Activated CD4-positive, alpha-beta T cell treated with anti-CD3 and anti-CD28 coated beads, Interleukin-2, Interleukin-4, amounts not matched to agents 100 ng/mL and 50 ng/mL, durations not matched to agents 16 hours and 8 hours (primary cell): ENCODE measurements around the gene TBX21.
A peak's percentile ranks its signal among the peaks of the same experiment; 100 is the strongest.

ENCODE experiments used
- DNase-seq: peaks from one replicate; pipeline ENCODE4 v3.0.0-alpha.2; 2020; ENCODE audit warnings: low spot score

Gene TBX21

GRCh38 chr17:47714773-47715396 is 18.2 kb upstream of the TBX21 start:
- DNase-seq = no peak

GRCh38 chr17:47715669-47716325 is 17.2 kb upstream of the TBX21 start:
- no peak for DNase-seq

GRCh38 chr17:47716375-47716774 is 16.7 kb upstream of the TBX21 start:
- peak; percentile 53 for DNase-seq

GRCh38 chr17:47717261-47717697 is 15.8 kb upstream of the TBX21 start:
- peak; percentile 58 for DNase-seq

GRCh38 chr17:47717979-47718621 is 14.9 kb upstream of the TBX21 start:
- no peak for DNase-seq

- DNase-seq = no peak
These were observed 14.2 kb upstream of the TBX21 start for GRCh38 chr17:47718634-47719405.

GRCh38 chr17:47719411-47720152 is 13.5 kb upstream of the TBX21 start:
- DNase-seq = peak; percentile 95

- no peak for DNase-seq
These were observed 12.8 kb upstream of the TBX21 start for GRCh38 chr17:47720196-47720595.

- DNase-seq = peak; percentile 98
These were observed 12.1 kb upstream of the TBX21 start for GRCh38 chr17:47720754-47721533.

- DNase-seq = no peak
These were observed 11.3 kb upstream of the TBX21 start for GRCh38 chr17:47721725-47722124.

GRCh38 chr17:47724705-47725104 is 8.3 kb upstream of the TBX21 start:
- no peak for DNase-seq

- DNase-seq = no peak
These were observed 7.5 kb upstream of the TBX21 start for GRCh38 chr17:47725446-47726111.

- DNase-seq = no peak
These were observed 6.0 kb upstream of the TBX21 start for GRCh38 chr17:47726796-47727703.

- DNase-seq = no peak
These were observed 5.4 kb upstream of the TBX21 start for GRCh38 chr17:47727704-47728036.

GRCh38 chr17:47728214-47728877 is 4.7 kb upstream of the TBX21 start:
- no peak for DNase-seq

- DNase-seq = no peak
These were observed 3.6 kb upstream of the TBX21 start for GRCh38 chr17:47729476-47729875.

- DNase-seq = no peak
These were observed 2.4 kb upstream of the TBX21 start for GRCh38 chr17:47730681-47731080.

GRCh38 chr17:47731396-47731795 is 1.6 kb upstream of the TBX21 start:
- DNase-seq = no peak
